Stimulated activated naive CD8-positive, alpha-beta T cell treated with anti-CD3 and anti-CD28 coated beads, Interleukin-15, Interleukin-2, amounts not matched to agents 100 U/mL and 50 U/mL, for 24 hours (primary cell): ENCODE measurements around the gene LIME1.

ENCODE experiments used
- ATAC-seq: fragments of 150-1000 bp; cut with Tn5 transposase; one replicate; pipeline ENCODE4 v1.10.0; 2021
- DNase-seq: peaks from one replicate; pipeline ENCODE4 v3.0.0; 2021

Gene LIME1

GRCh38 chr20:63750807-63751470 is 14.5 kb downstream of the LIME1 start:
- peak; percentile 68 for DNase-seq
- ATAC-seq, result peak; percentile 74

- DNase-seq, result peak; percentile 43
- ATAC-seq, result no peak
Measured at GRCh38 chr20:63751471-63752271, 15.2 kb downstream of the LIME1 start.

GRCh38 chr20:63752411-63753101 is 16.1 kb downstream of the LIME1 start:
- ATAC-seq (no peak), DNase-seq (no peak)

- ATAC-seq, result no peak
- DNase-seq, result no peak
Measured at GRCh38 chr20:63753381-63753780, 16.9 kb downstream of the LIME1 start.

GRCh38 chr20:63754008-63754407 is 17.5 kb downstream of the LIME1 start:
- ATAC-seq (no peak), DNase-seq (no peak)

GRCh38 chr20:63755933-63756647 is 19.6 kb downstream of the LIME1 start:
- ATAC-seq, result no peak
- no peak for DNase-seq

GRCh38 chr20:63756648-63756991 is 20.2 kb downstream of the LIME1 start:
- DNase-seq (no peak), ATAC-seq (no peak)

- DNase-seq, result no peak
- ATAC-seq, result no peak
Measured at GRCh38 chr20:63758152-63758551, 21.7 kb downstream of the LIME1 start.

GRCh38 chr20:63759377-63759901 is 23.0 kb downstream of the LIME1 start:
- ATAC-seq (no peak), DNase-seq (no peak)

GRCh38 chr20:63765082-63765873 is 28.8 kb downstream of the LIME1 start:
- no peak for ATAC-seq
- no peak for DNase-seq

GRCh38 chr20:63765902-63766301 is 29.4 kb downstream of the LIME1 start:
- DNase-seq (no peak), ATAC-seq (no peak)

- ATAC-seq, result no peak
Measured at GRCh38 chr20:63766695-63767426, 30.4 kb downstream of the LIME1 start.

GRCh38 chr20:63767456-63767855 is 31.0 kb downstream of the LIME1 start:
- ATAC-seq (no peak), DNase-seq (no peak)

More at GRCh38 chr20:63766695-63767426, 30.4 kb downstream of the LIME1 start:
- DNase-seq, result no peak

- ATAC-seq (no peak), DNase-seq (no peak)
Measured at GRCh38 chr20:63767886-63768285, 31.4 kb downstream of the LIME1 start.

- DNase-seq (no peak), ATAC-seq (no peak)
Measured at GRCh38 chr20:63768591-63769515, 32.4 kb downstream of the LIME1 start.

GRCh38 chr20:63769891-63770474 is 33.5 kb downstream of the LIME1 start:
- no peak for ATAC-seq
- no peak for DNase-seq

- ATAC-seq (no peak), DNase-seq (no peak)
Measured at GRCh38 chr20:63771046-63771707, 34.7 kb downstream of the LIME1 start.

GRCh38 chr20:63772781-63773518 is 36.5 kb downstream of the LIME1 start:
- DNase-seq, result no peak
- ATAC-seq, result no peak
